Small intestine (tissue), 7 donors: ENCODE data around the gene BRD3OS. TPM values are rescaled to one million over a fixed set of nuclear protein-coding genes. Genes with fewer than 3 reads are reported as not detected.

Source experiments
- DNase-seq, 2 donors: peaks; one replicate each; pipeline versions ENCODE4 v3.0.0 to v3.0.0-alpha.2; 2013
- FAIRE-seq: peaks from 2 replicates; lab custom pipeline; 2012; peaks lifted over from hg19 to GRCh38; lab: Jason Lieb, UNC
- H3K27ac ChIP-seq, 3 donors: one replicate each; pipeline ENCODE4 v1.5.1; 2013; ENCODE audit warnings: low read length in 2 of 3, mild to moderate bottlenecking in 2 of 3, control low read depth in 1 of 3, inconsistent platforms in 1 of 3, low read depth in 1 of 3, moderate library complexity in 1 of 3
- H3K27me3 ChIP-seq, 3 donors: one replicate each; pipeline ENCODE4 v1.6.1; 2013; ENCODE audit warnings: low read length in 3 of 3, inconsistent platforms in 1 of 3; ENCODE audit not compliant: control insufficient read depth in 3 of 3, insufficient read depth in 3 of 3
- H3K36me3 ChIP-seq, 3 donors: one replicate each; pipeline ENCODE4 v1.6.1; 2013; ENCODE audit warnings: low read length in 3 of 3, inconsistent platforms in 1 of 3, low read depth in 1 of 3, mild to moderate bottlenecking in 1 of 3, moderate library complexity in 1 of 3; ENCODE audit not compliant: control insufficient read depth in 3 of 3, insufficient read depth in 2 of 3
- H3K4me1 ChIP-seq, 3 donors: one replicate each; pipeline ENCODE4 v1.6.1; 2013; ENCODE audit warnings: low read length in 2 of 3, inconsistent platforms in 1 of 3, low read depth in 1 of 3, mild to moderate bottlenecking in 1 of 3, moderate library complexity in 1 of 3; ENCODE audit not compliant: control insufficient read depth in 3 of 3, insufficient read depth in 2 of 3
- H3K4me3 ChIP-seq, 3 donors: one replicate each; pipeline ENCODE4 v1.5.1; 2013; ENCODE audit warnings: low read length in 3 of 3, control low read depth in 1 of 3, inconsistent platforms in 1 of 3, low read depth in 1 of 3, mild to moderate bottlenecking in 1 of 3, moderate library complexity in 1 of 3
- H3K9me3 ChIP-seq, 2 donors: one replicate each; pipeline ENCODE4 v1.6.1; 2013; ENCODE audit warnings: low read depth in 1 of 2, low read length in 1 of 2; ENCODE audit not compliant: control insufficient read depth in 2 of 2, insufficient read depth in 1 of 2
- WGBS, 3 donors: extraction: QIAGEN DNeasy Blood & Tissue Kit; methylation state at CpG; one replicate each; pipeline ENCODE4 v1.1.7; 2013; 5-methylcytosine and 5-hydroxymethylcytosine counted together
- polyA plus RNA-seq, 4 donors: library from polyadenylated mRNA; stranded (reverse) in 3 of 4; unstranded in 1 of 4; fragments of 200-250 nt in 3 of 4; fragments of 120-200 nt in 1 of 4; gene quantifications; one replicate each; pipeline versions ENCODE4 v1.2.1 to v1.2.3, GENCODE V29; 2013
- donor health status: healthy with polysubstance abuse.
- donor health status: control.
- donor health status: control.
- donor health status: Bipolar disorder and iron deficiency.
- donor health status: healthy.

Gene BRD3OS
- polyA plus RNA-seq, 4 donors = 2.0 to 7.6 (median 4.1) TPM

GRCh38 chr9:134053401-134053871 is 28.2 kb downstream of the BRD3OS start:
- no peak overlapping the region for H3K27ac ChIP-seq
- H3K9me3 ChIP-seq = no peaks in the 10 kb centered on the region
- no peak for DNase-seq
- no peak overlapping the region for H3K4me3 ChIP-seq
- peaks cover 1 to 90% (median 4%) of the 10 kb centered on the region in 3 donors for H3K36me3 ChIP-seq
- peaks cover 0 to 57% (median 11%) of the 10 kb centered on the region in 3 donors for H3K4me1 ChIP-seq
- no peak for FAIRE-seq
- 89 to 90% (median 90%) methylated on average over 23 to 28 of the region's 28 CpGs for WGBS, 3 donors
- no peaks in the 10 kb centered on the region for H3K27me3 ChIP-seq

GRCh38 chr9:134053941-134054761 is 28.9 kb downstream of the BRD3OS start:
- no peak for FAIRE-seq
- Histone ChIP-seq H3K4me3 (no peak overlapping the region), H3K27ac (no peak overlapping the region), H3K36me3 (peaks cover 1 to 89% (median 1%) of the 10 kb centered on the region in 3 donors), H3K4me1 (peaks cover 0 to 64% (median 11%) of the 10 kb centered on the region in 3 donors), H3K9me3 (no peaks in the 10 kb centered on the region), H3K27me3 (no peaks in the 10 kb centered on the region)
- no peak for DNase-seq
- WGBS, 3 donors = 89 to 92% (median 92%) methylated on average over 41 to 44 of the region's 44 CpGs

- FAIRE-seq (no peak), DNase-seq (no peak)
- 84 to 88% (median 84%) methylated on average over 28 of the region's 28 CpGs for WGBS, 3 donors
- Histone ChIP-seq H3K27me3 (no peaks in the 10 kb centered on the region), H3K4me3 (no peak overlapping the region), H3K36me3 (peaks cover 0 to 88% (median 0%) of the 10 kb centered on the region in 3 donors), H3K9me3 (no peaks in the 10 kb centered on the region), H3K4me1 (peaks cover 0 to 65% (median 5%) of the 10 kb centered on the region in 3 donors), H3K27ac (peak overlapping the region in 1 of 3 donors; percentile 16)
Observed at GRCh38 chr9:134054891-134055811, 29.9 kb downstream of the BRD3OS start.

GRCh38 chr9:134055981-134056461 is 30.7 kb downstream of the BRD3OS start:
- Histone ChIP-seq H3K36me3 (peaks cover 0 to 83% (median 0%) of the 10 kb centered on the region in 3 donors), H3K4me3 (no peak overlapping the region), H3K4me1 (peaks cover 0 to 65% (median 5%) of the 10 kb centered on the region in 3 donors), H3K9me3 (no peaks in the 10 kb centered on the region), H3K27ac (peak overlapping the region; percentile 30 to 36 (median 32)), H3K27me3 (no peaks in the 10 kb centered on the region)
- 12 to 33% (median 27%) methylated on average over 11 to 13 of the region's 13 CpGs for whole genome bisulfite sequencing, 3 donors
- FAIRE-seq = no peak
- peak; percentile 65 to 78 for DNase-seq

- FAIRE-seq (no peak), DNase-seq (peak in 1 of 2 donors; percentile 36)
- Histone ChIP-seq H3K4me1 (peaks cover 0 to 66% (median 5%) of the 10 kb centered on the region in 3 donors), H3K36me3 (peaks cover 0 to 80% (median 0%) of the 10 kb centered on the region in 3 donors), H3K9me3 (no peaks in the 10 kb centered on the region), H3K4me3 (no peak overlapping the region), H3K27ac (peak overlapping the region; percentile 30 to 36 (median 32)), H3K27me3 (no peaks in the 10 kb centered on the region)
- 44 to 72% (median 55%) methylated on average over 22 to 23 of the region's 23 CpGs for WGBS, 3 donors
Observed at GRCh38 chr9:134056483-134057306, 31.4 kb downstream of the BRD3OS start.

GRCh38 chr9:134057307-134057657 is 32.0 kb downstream of the BRD3OS start:
- Histone ChIP-seq H3K9me3 (no peaks in the 10 kb centered on the region), H3K27me3 (no peaks in the 10 kb centered on the region), H3K36me3 (peaks cover 0 to 76% (median 0%) of the 10 kb centered on the region in 3 donors), H3K27ac (no peak overlapping the region), H3K4me1 (peaks cover 0 to 71% (median 5%) of the 10 kb centered on the region in 3 donors), H3K4me3 (no peak overlapping the region)
- FAIRE-seq = no peak
- no peak for DNase-seq
- 83 to 89% (median 87%) methylated on average over 13 of the region's 13 CpGs for WGBS, 3 donors

GRCh38 chr9:134057751-134058701 is 32.7 kb downstream of the BRD3OS start:
- peak in 1 of 2 donors; percentile 60 for DNase-seq
- H3K4me1 ChIP-seq = peaks cover 0 to 74% (median 5%) of the 10 kb centered on the region in 3 donors
- 78 to 81% (median 78%) methylated on average over 26 to 28 of the region's 28 CpGs for WGBS, 3 donors
- no peaks in the 10 kb centered on the region for H3K9me3 ChIP-seq
- no peaks in the 10 kb centered on the region for H3K27me3 ChIP-seq
- peak overlapping the region in 1 of 3 donors; percentile 27 for H3K27ac ChIP-seq
- H3K36me3 ChIP-seq = peaks cover 0 to 75% (median 0%) of the 10 kb centered on the region in 3 donors
- FAIRE-seq = no peak
- H3K4me3 ChIP-seq = no peak overlapping the region
